ENCODE measurements around the gene ARNT2. TPM values are rescaled to one million over a fixed set of nuclear protein-coding genes. Genes with fewer than 3 reads are reported as not detected.
A peak's percentile ranks its signal among the peaks of the same experiment; 100 is the strongest.

ARNT2 gene
- total RNA-seq, 1 experiment from 2014 or later, result 3.1 TPM

- DNase-seq (ENCODE audit: low read depth), result no peak
These were observed 62.4 kb downstream of the ARNT2 start for GRCh38 chr15:80466543-80466942.

DNA sequence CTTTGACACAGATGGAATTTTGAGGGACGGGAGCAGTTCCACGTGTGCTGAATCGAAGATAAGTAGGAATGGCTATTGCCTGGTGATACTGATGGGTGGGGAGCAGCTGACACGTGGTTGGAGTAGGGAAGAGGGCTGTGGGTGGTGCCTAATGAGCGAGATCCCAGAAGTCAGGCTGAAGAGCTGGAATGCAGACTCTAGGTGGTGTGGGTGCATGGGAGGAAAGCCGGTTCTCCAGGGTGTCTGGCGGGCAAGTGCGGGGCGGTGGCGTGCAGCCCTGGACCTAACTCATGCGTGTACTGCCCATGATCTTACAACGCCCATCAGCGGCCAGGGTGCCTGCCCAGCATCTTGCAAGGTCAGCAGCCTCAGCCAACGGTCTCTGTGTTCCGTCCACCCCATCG lies 63.1 kb downstream of the ARNT2 start:
- no peak for DNase-seq (ENCODE audit: low read depth)

DNA sequence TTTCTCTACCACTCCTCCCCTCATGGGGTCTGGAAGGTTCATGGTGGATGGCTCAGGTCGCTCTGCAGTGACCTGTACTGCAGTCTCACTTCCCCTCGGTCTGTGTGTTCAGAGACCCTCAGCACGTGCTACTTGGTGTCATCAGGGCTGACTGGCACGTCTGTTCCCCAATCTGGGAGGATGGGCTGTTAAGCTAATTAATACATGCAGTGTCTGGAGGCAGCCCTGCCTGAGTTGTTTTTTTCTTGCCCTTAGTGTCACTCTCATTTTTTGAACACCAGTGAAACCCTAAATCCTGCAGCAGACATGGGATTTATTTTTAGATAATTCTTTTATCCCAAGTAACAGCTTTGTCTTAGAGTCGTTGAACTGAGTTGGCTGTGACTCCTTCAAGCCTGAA lies 64.6 kb downstream of the ARNT2 start:
- DNase-seq (ENCODE audit: low read depth), result no peak

DNA sequence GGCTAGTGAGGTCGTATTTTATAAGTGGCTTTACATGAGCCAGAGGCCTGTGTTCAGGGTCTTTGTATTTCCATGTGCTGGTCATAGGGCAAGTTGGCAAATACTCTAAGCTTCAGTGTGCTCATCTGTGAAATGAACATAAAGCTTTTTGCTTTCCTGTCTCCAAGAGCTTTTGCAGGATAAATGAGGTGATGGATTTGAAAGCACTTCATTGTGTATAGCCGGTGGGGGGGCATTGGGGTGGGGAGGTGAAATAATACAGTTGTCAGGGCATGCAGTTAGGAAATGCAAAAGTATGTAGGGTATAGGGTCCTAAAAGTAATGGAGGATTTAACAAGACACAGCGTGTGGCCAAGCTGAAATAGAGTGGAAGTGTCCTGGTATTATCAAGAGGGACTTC lies 67.7 kb downstream of the ARNT2 start:
- no peak for DNase-seq (ENCODE audit: low read depth)

DNA sequence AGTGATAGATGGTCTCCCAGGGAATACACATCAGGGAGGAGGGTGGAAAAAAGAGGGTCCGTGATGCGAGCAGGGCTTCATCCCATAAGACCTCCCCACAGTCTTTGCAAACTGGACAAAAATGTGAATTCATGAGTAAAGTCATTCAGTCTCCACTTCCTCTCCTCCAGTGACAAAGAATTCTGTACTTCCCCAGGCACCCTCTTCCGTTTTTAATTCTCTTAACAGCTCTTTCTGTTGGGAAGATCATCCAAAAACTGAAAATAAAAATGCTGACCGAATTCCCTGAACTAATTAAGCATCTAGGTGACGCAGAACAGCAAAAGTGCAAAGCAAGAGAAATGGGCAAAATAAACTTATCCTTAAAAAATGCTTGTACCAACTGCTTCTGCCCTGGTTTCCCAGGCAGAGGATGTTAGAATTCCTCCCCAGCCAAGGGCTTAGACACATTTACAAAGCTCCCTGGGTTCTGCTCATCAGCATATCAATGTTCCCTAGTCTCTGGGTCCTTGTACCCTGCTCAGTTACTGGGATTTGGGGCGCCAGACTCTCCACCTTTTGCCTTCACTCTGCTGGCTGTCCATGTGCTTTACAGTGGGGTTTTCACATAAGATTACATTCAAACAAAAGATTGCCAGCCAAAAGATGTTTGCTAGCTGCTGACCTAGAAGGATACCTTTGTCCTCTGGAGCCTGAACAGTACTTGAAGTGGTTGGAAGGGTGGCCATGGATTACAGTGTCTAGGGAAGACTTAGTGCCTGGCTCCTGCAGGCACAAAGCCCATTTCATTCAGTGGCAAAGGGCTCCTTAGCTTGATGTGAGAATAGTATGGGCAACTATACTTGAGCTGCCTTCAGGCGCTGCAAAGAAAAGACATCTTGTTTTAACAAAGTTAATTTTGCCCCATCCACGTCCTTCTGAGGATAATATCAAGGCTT lies 69.4 kb downstream of the ARNT2 start:
- no peak for DNase-seq (ENCODE audit: low read depth)

- peak; percentile 60 for DNase-seq (ENCODE audit: low read depth)
These were observed 70.3 kb downstream of the ARNT2 start for GRCh38 chr15:80474224-80475215.

GRCh38 chr15:80475572-80475971 lies 71.4 kb downstream of the ARNT2 start:
- no peak for DNase-seq (ENCODE audit: low read depth)

- no peak for DNase-seq (ENCODE audit: low read depth)
These were observed 71.9 kb downstream of the ARNT2 start for GRCh38 chr15:80476036-80476435.

- peak; percentile 90 for DNase-seq (ENCODE audit: low read depth)
These were observed 73.9 kb downstream of the ARNT2 start for GRCh38 chr15:80478075-80478474.

- DNase-seq (ENCODE audit: low read depth), result no peak
These were observed 75.0 kb downstream of the ARNT2 start for GRCh38 chr15:80479191-80479590.

DNA sequence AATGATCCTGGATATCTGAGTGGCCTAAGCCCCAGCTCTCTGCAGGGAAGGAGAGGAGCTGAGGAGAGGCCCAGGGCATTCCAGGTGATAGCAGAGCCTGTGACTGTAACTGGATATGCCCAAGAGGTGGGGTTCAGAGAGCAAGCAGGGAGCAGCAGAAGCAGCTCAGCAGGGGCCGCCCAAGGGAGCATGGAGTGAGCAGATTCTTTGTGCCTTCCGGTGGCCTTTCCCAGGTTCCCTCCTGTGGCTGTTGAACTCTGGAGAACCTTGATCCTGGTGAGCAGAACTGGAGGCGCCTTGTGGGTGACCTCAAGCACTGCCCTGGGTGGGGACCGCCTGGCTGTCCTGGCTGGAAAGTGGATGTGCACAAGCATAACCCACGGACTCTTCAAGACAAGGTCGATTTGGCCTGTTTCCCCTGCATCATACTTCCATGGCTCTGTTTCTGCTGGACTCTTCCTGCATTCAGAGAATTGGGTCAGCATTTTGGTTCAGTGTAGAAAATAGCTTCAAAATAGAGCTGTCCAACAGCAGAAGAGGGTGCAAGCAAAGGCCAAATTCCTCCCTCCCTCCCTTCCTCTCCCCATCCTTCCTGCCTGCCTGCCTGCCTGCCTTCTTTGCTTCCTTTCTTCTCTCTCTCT lies 76.1 kb downstream of the ARNT2 start:
- peak; percentile 29 for DNase-seq (ENCODE audit: low read depth)

DNA sequence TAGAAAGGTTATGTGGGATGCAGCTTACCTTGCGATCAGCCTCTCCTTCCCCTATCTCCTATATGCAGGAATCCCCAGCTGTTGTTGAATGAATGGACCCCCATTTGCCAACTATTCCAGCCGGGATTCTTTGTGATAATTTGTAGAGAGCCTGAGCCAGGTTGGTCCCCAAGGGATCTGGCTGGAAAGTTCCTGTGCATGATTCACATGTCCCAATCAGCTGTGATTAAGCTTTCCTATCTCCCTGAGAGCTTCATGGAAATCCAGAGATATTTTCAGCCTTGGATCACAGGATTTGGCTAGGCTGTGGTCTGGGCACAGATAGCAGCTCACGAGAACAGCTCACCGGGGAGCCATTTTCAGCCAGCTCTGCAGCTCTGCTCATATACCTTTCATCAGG lies 76.7 kb downstream of the ARNT2 start:
- DNase-seq (ENCODE audit: low read depth), result peak; percentile 91

DNA sequence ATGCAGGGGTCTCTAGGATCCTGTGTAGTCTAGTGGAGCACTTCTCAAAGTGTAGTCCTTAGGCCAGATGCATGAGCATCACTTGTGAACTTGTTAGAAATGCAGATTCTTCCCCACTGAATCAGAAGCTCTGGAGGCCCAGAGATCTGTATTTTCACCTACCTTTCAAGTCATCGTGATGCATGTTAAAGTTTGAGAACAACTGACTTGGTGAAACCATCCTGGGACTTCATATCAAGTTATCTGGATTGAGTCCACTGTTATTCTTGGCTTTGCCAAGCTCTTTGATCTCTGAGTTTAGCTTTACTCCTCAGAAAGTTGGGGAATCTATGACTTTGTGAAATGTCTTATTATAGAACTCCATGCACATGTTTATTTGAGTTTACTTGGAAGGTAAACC lies 78.5 kb downstream of the ARNT2 start:
- no peak for DNase-seq (ENCODE audit: low read depth)

- DNase-seq (ENCODE audit: low read depth), result no peak
These were observed 79.6 kb downstream of the ARNT2 start for GRCh38 chr15:80483725-80484161.

DNA sequence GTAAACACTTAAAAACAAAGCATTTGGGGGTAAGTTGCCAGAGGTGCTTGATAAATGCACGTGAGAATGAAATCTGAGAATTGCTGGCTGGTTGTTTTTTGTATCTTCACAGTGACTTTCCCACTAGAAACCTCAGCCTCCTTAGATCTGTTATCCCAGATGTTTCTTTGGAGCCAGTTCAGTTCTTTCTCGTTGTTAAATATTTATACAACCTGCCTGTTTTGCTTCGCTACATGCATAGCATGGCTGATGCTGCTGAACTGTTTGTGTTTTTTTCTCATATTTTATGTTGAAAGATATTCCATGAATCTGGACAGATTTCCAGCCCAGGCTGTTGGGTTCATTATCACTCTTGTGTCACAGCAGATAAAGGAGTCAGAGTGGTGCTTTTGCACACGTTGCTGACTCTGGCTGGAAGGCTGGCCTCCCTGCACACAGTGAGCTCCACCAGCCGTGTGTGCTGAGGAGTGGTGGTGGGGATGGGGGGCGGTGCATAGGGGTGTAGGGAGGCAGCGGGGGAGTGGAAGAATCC lies 80.2 kb downstream of the ARNT2 start:
- no peak for DNase-seq (ENCODE audit: low read depth)

- DNase-seq (ENCODE audit: low read depth), result no peak
These were observed 81.4 kb downstream of the ARNT2 start for GRCh38 chr15:80485370-80486164.

DNA sequence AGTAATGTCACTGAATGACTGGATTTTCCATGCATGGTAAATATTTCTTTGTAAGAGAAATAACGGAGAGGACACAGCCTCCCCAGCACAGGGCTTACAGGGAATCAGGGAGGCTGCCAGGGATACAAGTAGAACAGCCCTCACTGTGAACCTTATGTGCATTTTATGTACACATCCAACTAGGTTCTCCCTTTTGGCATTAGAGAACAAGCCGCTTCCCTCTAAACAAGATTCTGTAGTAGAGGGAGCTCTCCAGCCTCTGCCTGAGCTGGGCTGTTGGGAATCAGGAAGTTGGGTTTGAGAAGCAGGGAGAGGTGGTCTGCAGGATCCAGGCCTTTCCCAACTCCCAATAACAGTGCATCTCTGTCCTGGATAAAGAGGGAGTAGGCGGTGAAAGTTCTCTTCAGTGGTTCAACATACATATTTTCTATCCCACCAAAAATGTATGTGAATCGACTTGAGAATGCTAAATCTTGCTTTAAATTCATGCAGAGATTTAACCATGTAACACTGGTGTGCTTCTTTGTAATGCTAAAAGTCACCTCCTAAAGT lies 83.7 kb downstream of the ARNT2 start:
- DNase-seq (ENCODE audit: low read depth), result no peak

DNA sequence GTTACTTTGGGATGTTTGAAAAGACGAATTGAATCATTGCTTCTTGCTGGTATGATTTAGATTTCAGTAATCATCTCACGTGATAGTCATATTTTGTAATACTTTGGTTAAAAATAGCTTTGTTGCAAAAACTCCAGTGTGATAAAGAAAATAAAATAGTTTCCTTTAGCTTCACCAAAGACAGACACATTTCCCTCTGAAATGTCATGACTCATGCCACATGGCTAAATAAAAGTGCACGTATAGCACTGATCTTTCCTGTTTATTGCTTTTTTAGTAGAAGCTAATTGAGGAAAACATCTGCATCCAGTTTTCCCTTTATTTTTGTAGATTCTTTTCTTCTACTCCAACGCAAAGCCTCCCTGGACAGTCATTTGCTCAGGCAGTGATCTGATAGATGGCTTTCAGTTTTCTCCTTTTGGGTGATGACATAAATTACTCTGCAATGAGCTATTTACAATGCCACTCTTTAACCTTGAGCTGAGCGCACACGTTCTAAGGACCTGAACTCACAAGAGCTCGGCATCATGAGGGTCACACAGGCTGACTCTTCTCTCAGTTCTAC lies 84.9 kb downstream of the ARNT2 start:
- peak; percentile 75 for DNase-seq (ENCODE audit: low read depth)

GRCh38 chr15:80490431-80490990 lies 86.3 kb downstream of the ARNT2 start:
- DNase-seq (ENCODE audit: low read depth), result peak; percentile 26
